H1 (cell line): ENCODE data around the gene CUX1. TPM values are rescaled to one million over a fixed set of nuclear protein-coding genes. Genes with fewer than 3 reads are reported as not detected.
A peak's percentile ranks its signal among the peaks of the same experiment; 100 is the strongest.

Experiments used
- CTCF ChIA-PET: fragments of 300-600 bp; sonication (Branson Sonifier 250); formaldehyde crosslinking; loops from one replicate; lab custom pipeline; 2021; ENCODE audit not compliant: partially characterized antibody; lab: Charles Lee
- POLR2A ChIA-PET: fragments of 300-600 bp; sonication (Branson Sonifier 250); formaldehyde crosslinking; loops from one replicate; lab custom pipeline; 2021; ENCODE audit warnings: inconsistent platforms; ENCODE audit not compliant: partially characterized antibody; lab: Charles Lee
- DNase-seq, 2 experiments: peaks; one replicate each; pipeline versions ENCODE4 v3.0.0 to v3.0.0-alpha.2; 2010 to 2022; ENCODE audit warnings: low spot score in 2 of 2, low read depth in 1 of 2, mixed read lengths in 1 of 2
- FAIRE-seq: peaks from 2 replicates; lab custom pipeline; 2011; peaks lifted over from hg19 to GRCh38; lab: Jason Lieb, UNC
- H2AFZ ChIP-seq: 2 replicates; pipeline ENCODE4 v1.8.1; 2012; ENCODE audit warnings: low read length, inconsistent platforms
- H2AK5ac ChIP-seq: 2 replicates; pipeline ENCODE4 v1.6.1; 2013; ENCODE audit warnings: low read depth, low read length
- H2BK120ac ChIP-seq: replicated peaks from 2 replicates; pipeline ENCODE3; 2013; ENCODE audit warnings: low read depth, low read length, inconsistent platforms
- H2BK12ac ChIP-seq: 2 replicates; pipeline ENCODE4 v1.6.1; 2013; ENCODE audit warnings: low read depth, low read length
- H2BK15ac ChIP-seq: 2 replicates; pipeline ENCODE4 v1.6.1; 2013; ENCODE audit warnings: low read length
- H2BK20ac ChIP-seq: 2 replicates; pipeline ENCODE4 v1.6.1; 2013; ENCODE audit warnings: low read length
- H2BK5ac ChIP-seq: 2 replicates; pipeline ENCODE4 v1.6.1; 2013; ENCODE audit warnings: low read depth, low read length
- H3K14ac ChIP-seq: 2 replicates; pipeline ENCODE4 v1.6.1; 2013; ENCODE audit warnings: inconsistent platforms; ENCODE audit not compliant: insufficient read length
- H3K18ac ChIP-seq: 2 replicates; pipeline ENCODE4 v1.6.1; 2013; ENCODE audit warnings: low read length; ENCODE audit errors: extremely low read depth
- H3K23ac ChIP-seq: 2 replicates; pipeline ENCODE4 v1.6.1; 2013; ENCODE audit warnings: inconsistent platforms; ENCODE audit not compliant: insufficient read length
- H3K23me2 ChIP-seq: 2 replicates; pipeline ENCODE4 v1.6.1; 2013; ENCODE audit warnings: low read depth, low read length
- H3K27ac ChIP-seq: 2 replicates; pipeline ENCODE4 v1.6.1; 2011; ENCODE audit warnings: low read depth, low read length, inconsistent platforms
- H3K27me3 ChIP-seq, 4 experiments: replicated peaks in 1 of 4; 1 replicate in 1 of 4; 2 replicates in 3 of 4; pipeline versions ENCODE4 v1.6.1 to v1.8.1; 2011 to 2013; ENCODE audit warnings: low read length in 3 of 4, mild to moderate bottlenecking in 3 of 4, inconsistent platforms in 2 of 4, mixed read lengths in 2 of 4, moderate library complexity in 1 of 4; ENCODE audit not compliant: control insufficient read depth in 3 of 4, insufficient read depth in 3 of 4; ENCODE audit errors: extremely low read depth in 1 of 4
- H3K36me3 ChIP-seq, 4 experiments: 2 replicates each; pipeline versions ENCODE4 v1.6.1 to v1.8.1; 2011 to 2013; ENCODE audit warnings: mild to moderate bottlenecking in 4 of 4, low read length in 3 of 4, moderate library complexity in 2 of 4, control low read depth in 1 of 4, inconsistent platforms in 1 of 4; ENCODE audit not compliant: insufficient read depth in 4 of 4, control insufficient read depth in 2 of 4
- H3K4ac ChIP-seq: replicated peaks from 2 replicates; pipeline ENCODE3; 2013; ENCODE audit warnings: low read length, low read depth, mixed read lengths, inconsistent platforms; ENCODE audit not compliant: insufficient read length
- H3K4me1 ChIP-seq, 4 experiments: replicated peaks in 1 of 4; 1 replicate in 1 of 4; 2 replicates in 3 of 4; pipeline versions ENCODE4 v1.6.1 to v1.8.1; 2011 to 2013; ENCODE audit warnings: low read length in 3 of 4, inconsistent platforms in 2 of 4, mixed read lengths in 1 of 4; ENCODE audit not compliant: insufficient read depth in 4 of 4, control insufficient read depth in 3 of 4
- H3K4me2 ChIP-seq, 2 experiments: 2 replicates each; pipeline versions ENCODE4 v1.6.1 to v1.8.1; 2011 to 2013; ENCODE audit warnings: low read depth in 2 of 2, low read length in 2 of 2, control low read depth in 1 of 2, inconsistent platforms in 1 of 2, mild to moderate bottlenecking in 1 of 2; ENCODE audit not compliant: insufficient read depth in 1 of 2
- H3K4me3 ChIP-seq, 4 experiments: fragments of 200-600, 300-600 bp in 1 of 4; sonication (generic), shearing (Covaris generic), sonication (Bioruptor Twin) in 1 of 4; 2 replicates each; pipeline versions ENCODE4 v1.5.1 to v1.8.1; 2011 to 2016; ENCODE audit warnings: low read length in 4 of 4, low read depth in 3 of 4, control low read depth in 2 of 4, inconsistent platforms in 2 of 4, mild to moderate bottlenecking in 2 of 4, mixed read lengths in 1 of 4, moderate library complexity in 1 of 4; ENCODE audit not compliant: insufficient read depth in 2 of 4; ENCODE audit errors: extremely low read depth in 1 of 4
- H3K56ac ChIP-seq: replicated peaks from 2 replicates; pipeline ENCODE3; 2013; ENCODE audit warnings: low read depth, mild to moderate bottlenecking, mixed read lengths, low read length, inconsistent platforms; ENCODE audit not compliant: insufficient read length
- H3K79me1 ChIP-seq: 2 replicates; pipeline ENCODE4 v1.6.1; 2013; ENCODE audit warnings: low read depth, low read length, control low read depth
- H3K79me2 ChIP-seq, 2 experiments: 2 replicates each; pipeline versions ENCODE4 v1.6.1 to v1.8.1; 2012 to 2013; ENCODE audit warnings: low read length in 2 of 2, mild to moderate bottlenecking in 2 of 2, inconsistent platforms in 1 of 2; ENCODE audit not compliant: insufficient read depth in 2 of 2, control insufficient read depth in 1 of 2
- H3K9ac ChIP-seq, 4 experiments: replicated peaks in 1 of 4; 1 replicate in 1 of 4; 2 replicates in 3 of 4; pipeline versions ENCODE4 v1.6.1 to v1.8.1; 2011 to 2013; ENCODE audit warnings: low read depth in 3 of 4, low read length in 3 of 4, control low read depth in 2 of 4, mild to moderate bottlenecking in 2 of 4, moderate library complexity in 2 of 4, inconsistent platforms in 1 of 4; ENCODE audit errors: extremely low read depth in 1 of 4
- H3K9me3 ChIP-seq, 2 experiments: 2 replicates each; pipeline versions ENCODE4 v1.6.1 to v1.8.1; 2012 to 2013; ENCODE audit warnings: mild to moderate bottlenecking in 2 of 2, moderate library complexity in 2 of 2, control low read depth in 1 of 2, inconsistent platforms in 1 of 2, low read depth in 1 of 2, low read length in 1 of 2, mixed read lengths in 1 of 2; ENCODE audit not compliant: insufficient read depth in 2 of 2
- H4K20me1 ChIP-seq, 2 experiments: replicated peaks in 1 of 2; 2 replicates each; pipeline versions ENCODE3 to v1.8.1; 2011 to 2013; ENCODE audit warnings: inconsistent platforms in 2 of 2, low read length in 2 of 2, mild to moderate bottlenecking in 1 of 2; ENCODE audit not compliant: insufficient read depth in 2 of 2, control insufficient read depth in 1 of 2
- H4K5ac ChIP-seq: 2 replicates; pipeline ENCODE4 v1.6.1; 2013; ENCODE audit warnings: low read length, low read depth, mixed read lengths, inconsistent platforms; ENCODE audit not compliant: insufficient read length
- H4K8ac ChIP-seq: 2 replicates; pipeline ENCODE4 v1.8.0; 2013; ENCODE audit warnings: mild to moderate bottlenecking, moderate library complexity, low read length, inconsistent platforms; ENCODE audit not compliant: insufficient read depth; ENCODE audit errors: extremely low read depth
- H4K91ac ChIP-seq: replicated peaks from 2 replicates; pipeline ENCODE3; 2013; ENCODE audit warnings: low read length, mixed read lengths, inconsistent platforms; ENCODE audit not compliant: insufficient read length
- CEBPB ChIP-seq: IDR thresholded peaks from 2 replicates; pipeline ENCODE4 v1.6.1; 2012; ENCODE audit warnings: low read depth, low read length
- EGR1 ChIP-seq: IDR thresholded peaks from 2 replicates; pipeline ENCODE4 v1.6.1; 2011; ENCODE audit warnings: low read depth, low read length, borderline replicate concordance
- HDAC6 ChIP-seq: IDR thresholded peaks from one replicate; pipeline ENCODE4 v1.7.1; 2012; ENCODE audit warnings: low read depth, mild to moderate bottlenecking, inconsistent platforms, low read length, moderate library complexity
- RAD21 ChIP-seq, 2 experiments: IDR thresholded peaks in 1 of 2; conservative IDR thresholded peaks in 1 of 2; 2 replicates each; pipeline ENCODE4 v1.6.1; 2011; ENCODE audit warnings: low read depth in 2 of 2, low read length in 2 of 2, improper control_type of control experiment in 1 of 2, inconsistent platforms in 1 of 2, mild to moderate bottlenecking in 1 of 2, moderate library complexity in 1 of 2
- RNF2 ChIP-seq: fragments of 200-900, 300-1000 bp; sonication (generic); IDR thresholded peaks from 2 replicates; pipeline ENCODE4 v1.7.1; 2016; ENCODE audit warnings: borderline replicate concordance, low read depth, mild to moderate bottlenecking, antibody characterized with exemption, low read length; ENCODE audit not compliant: poor library complexity, severe bottlenecking; ENCODE audit errors: missing control alignments
- SIRT6 ChIP-seq: IDR thresholded peaks from one replicate; pipeline ENCODE4 v1.7.1; 2012; ENCODE audit warnings: low read length, inconsistent platforms
- TAF7 ChIP-seq: optimal IDR thresholded peaks from 2 replicates; pipeline ENCODE3; 2011; ENCODE audit warnings: low read depth, mild to moderate bottlenecking, inconsistent platforms, low read length, moderate library complexity, borderline replicate concordance
- WGBS, 2 experiments: shearing (Covaris generic) in 1 of 2; methylation state at CpG; one replicate each; pipeline versions ENCODE4 v1.1.6 to v1.1.7; 2013 to 2015; ENCODE audit warnings: low lambda C conversion rate in 2 of 2, mixed read lengths in 2 of 2, inconsistent platforms in 1 of 2, low coverage in 1 of 2, missing lambda C conversion rate in 1 of 2; ENCODE audit not compliant: insufficient replicate concordance in 2 of 2, insufficient coverage in 1 of 2, insufficient read length in 1 of 2; ENCODE audit errors: extremely low coverage in 1 of 2, missing lambda C conversion rate in 1 of 2; 5-methylcytosine and 5-hydroxymethylcytosine counted together
- polyA plus RNA-seq, 7 experiments: library from polyadenylated mRNA; depleted of rRNA in 3 of 7; stranded (reverse) in 5 of 7; unstranded in 2 of 7; fragments of >200 nt in 5 of 7; fragments of 200-250 nt in 2 of 7; gene quantifications; 1 replicate in 5 of 7; 2 replicates in 1 of 7; 4 replicates in 1 of 7; pipeline versions ENCODE4 v1.2.1 to v1.2.3, GENCODE V29; 2011 to 2013; ENCODE audit warnings: missing spikeins in 2 of 7, mixed read lengths in 2 of 7
- total RNA-seq: library from RNA; stranded (reverse); fragmentation: NEBNext Ultra II Directional; extraction: Animal tissue kit (Norgen Biotek cat#: 25700); gene quantifications from 2 replicates; pipeline ENCODE4 v1.2.1, GENCODE V29; 2021

CUX1 gene
- total and polyA plus RNA-seq, 2 of the 8 experiments (the other 6 are each of a cell fraction or from before 2014, with no cell fraction given), result 21.6 to 65.9 TPM

DNA sequence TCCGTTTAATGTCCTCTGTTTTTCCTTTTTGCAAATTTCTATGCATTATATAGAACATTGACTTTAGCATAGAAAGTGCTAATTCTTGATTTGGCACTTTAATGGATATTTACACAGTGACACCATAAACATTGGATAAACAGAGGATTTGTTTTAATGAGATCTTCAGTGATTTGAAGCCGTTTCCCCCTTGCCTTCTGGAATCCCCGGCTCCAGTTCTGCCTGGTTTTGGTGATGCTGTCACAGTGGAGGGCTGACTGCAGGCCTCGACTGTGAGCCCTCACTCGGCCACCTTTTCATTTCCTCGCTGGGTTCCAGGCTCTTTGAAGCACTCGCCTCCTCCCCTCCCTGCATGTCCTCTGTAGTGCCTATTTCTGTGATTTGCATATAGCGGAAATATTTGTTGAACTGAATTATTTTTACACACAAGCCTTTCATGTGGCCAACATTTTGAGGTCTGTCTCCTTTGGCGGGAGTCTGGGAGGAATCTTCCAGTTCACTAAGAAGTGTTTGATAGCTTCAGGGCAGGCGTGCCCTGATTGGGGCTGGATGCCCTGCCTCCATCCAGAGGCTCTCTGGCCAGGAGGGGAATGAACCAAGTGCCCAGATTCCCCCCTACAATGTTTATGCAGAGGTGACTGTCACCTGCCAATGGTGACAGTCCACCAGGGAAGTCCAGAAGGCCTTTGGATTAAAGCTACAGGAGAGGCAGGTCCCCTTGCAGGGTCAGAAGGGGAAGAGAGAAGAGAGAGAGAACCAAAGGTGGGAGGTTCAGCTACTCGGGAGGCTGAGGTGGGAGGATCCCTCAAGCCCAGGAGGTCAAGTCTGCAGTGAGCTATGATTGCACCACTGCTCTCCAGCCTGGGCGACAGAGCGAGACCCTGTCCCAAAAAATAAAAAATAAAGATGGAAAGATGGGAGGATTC, 67.5 kb downstream of the CUX1 start:
- Histone ChIP-seq H2AK5ac (no peak overlapping the region), H4K20me1 (peaks cover 18 to 22% of the 10 kb centered on the region in 2 experiments), H3K79me1 (peaks cover 25% of the 10 kb centered on the region), H4K8ac (peak overlapping the region; percentile 53; the same call in 1 of the 2 replicates), H3K23me2 (no peaks in the 10 kb centered on the region), H3K56ac (no peak overlapping the region), H3K9me3 (no peaks in the 10 kb centered on the region), H2AFZ (no peak overlapping the region), H3K18ac (no peak overlapping the region), H3K23ac (no peak overlapping the region), H2BK20ac (no peak overlapping the region), H3K4me2 (no peak overlapping the region), H2BK15ac (no peak overlapping the region), H2BK120ac (no peak overlapping the region), H3K27ac (no peak overlapping the region), H3K9ac (no peak overlapping the region), H3K79me2 (peaks cover 0 to 100% of the 10 kb centered on the region in 2 experiments; a peak in 2 of 4 replicates), H3K4ac (no peak overlapping the region), H3K27me3 (no peaks in the 10 kb centered on the region), H2BK12ac (no peak overlapping the region), H3K4me1 (peaks cover 0 to 13% (median 6%) of the 10 kb centered on the region in 4 experiments; a peak in 5 of 7 replicates), H3K4me3 (no peak overlapping the region), H4K5ac (no peak overlapping the region), H3K14ac (no peak overlapping the region), H4K91ac (no peak overlapping the region), H3K36me3 (no peaks in the 10 kb centered on the region), H2BK5ac (no peak overlapping the region)
- WGBS, 2 experiments, result 86% methylated on average over 13 of the region's 13 CpGs; no CpG with 5 or more reads in 1 of the 2 experiments
- DNase-seq (no peak), FAIRE-seq (no peak)
- ChIA-PET CTCF (interaction anchor here (1.2 to 1.6 kb wide), 3 partner anchors 10 to 17 kb away, joined by 3 read pairs; no protein-coding TSS in a partner anchor), POLR2A (interaction anchor here (0.7 to 0.9 kb wide), 4 partner anchors 9 to 128 kb away, joined by 3 read pairs; no protein-coding TSS in a partner anchor)
- TF ChIP-seq HDAC6, result no peak
- TF ChIP-seq EGR1, result no peak
- no peak for TF ChIP-seq TAF7
- no peak for TF ChIP-seq RNF2
- no peak for TF ChIP-seq CEBPB
- no peak for TF ChIP-seq SIRT6
- TF ChIP-seq RAD21 (IDR thresholded peaks at IDR 0.05 in 1 of 2, conservative IDR thresholded peaks at IDR 0.05 in 1 of 2; ENCODE audit: low read depth in 2 of 2, low read length in 2 of 2), result no peak
